ENCODE measurements around the gene TFF2.

The TFF2 gene

DNA sequence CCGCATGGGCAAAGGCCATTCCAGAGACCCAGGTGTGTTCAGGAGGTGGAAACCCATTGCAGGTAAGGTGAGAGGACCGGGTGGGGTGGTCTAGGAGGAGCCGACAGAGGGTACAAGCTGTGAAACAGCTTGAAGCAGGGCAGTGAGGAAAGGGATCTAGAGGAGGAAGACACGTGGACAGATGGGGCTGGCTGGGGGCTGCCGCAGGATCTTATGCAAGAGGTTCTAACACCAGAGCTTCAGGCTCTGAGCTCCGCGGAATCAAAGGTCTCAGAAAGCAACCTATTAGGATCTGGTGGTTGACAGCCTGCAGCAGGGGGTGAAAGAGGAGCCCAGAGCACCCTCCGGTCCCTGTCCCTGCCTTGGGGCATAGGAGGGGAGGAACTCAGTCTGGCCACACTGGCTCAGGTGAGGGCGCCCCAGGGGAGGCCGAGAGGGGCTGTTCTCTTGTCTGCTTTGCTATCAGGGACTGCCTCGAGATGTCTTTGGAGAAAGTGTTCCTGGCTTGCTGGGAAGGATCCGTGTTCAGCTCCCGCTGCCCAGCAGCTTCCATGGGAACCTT is 13.6 kb upstream of the TFF2 start:
- no peak for DNase-seq

DNA sequence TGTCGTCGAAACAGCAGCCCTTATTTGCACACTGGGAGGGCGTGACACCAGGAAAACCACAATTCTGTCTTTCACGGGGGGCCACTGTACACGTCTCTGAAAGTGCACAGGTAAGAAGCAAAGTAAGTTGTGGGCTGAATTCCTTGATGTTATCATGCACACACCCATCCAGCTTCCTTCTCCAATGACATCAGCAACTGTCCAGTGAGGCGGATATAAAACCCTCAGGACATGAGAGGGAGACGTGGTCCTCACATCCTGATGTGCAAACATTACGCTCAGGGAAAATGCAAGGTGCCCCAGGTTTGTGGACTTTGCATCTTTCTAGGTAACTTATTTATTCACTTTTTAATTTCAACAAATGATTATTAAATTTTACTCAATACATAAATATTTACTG is 12.5 kb upstream of the TFF2 start:
- no peak for DNase-seq

DNA sequence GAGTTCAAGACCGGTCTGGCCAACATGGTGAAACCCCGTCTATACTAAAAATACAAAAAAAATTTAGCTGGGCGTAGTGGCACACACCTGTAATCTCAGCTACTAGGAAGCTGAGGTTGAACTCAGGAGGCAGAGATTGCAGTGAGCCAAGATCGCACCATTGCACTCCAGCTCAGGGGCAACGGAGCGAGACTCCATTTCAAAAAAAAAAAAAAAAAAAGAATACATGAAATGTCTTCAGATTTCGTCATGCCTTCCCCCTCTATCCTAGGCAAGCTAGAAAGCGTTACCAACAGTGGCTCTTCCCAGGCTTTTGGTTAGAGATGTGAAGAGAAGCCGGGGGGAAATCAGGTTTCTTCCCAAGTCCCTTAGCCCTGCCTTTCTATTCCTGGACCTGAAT is 11.9 kb upstream of the TFF2 start:
- no peak for DNase-seq

DNA sequence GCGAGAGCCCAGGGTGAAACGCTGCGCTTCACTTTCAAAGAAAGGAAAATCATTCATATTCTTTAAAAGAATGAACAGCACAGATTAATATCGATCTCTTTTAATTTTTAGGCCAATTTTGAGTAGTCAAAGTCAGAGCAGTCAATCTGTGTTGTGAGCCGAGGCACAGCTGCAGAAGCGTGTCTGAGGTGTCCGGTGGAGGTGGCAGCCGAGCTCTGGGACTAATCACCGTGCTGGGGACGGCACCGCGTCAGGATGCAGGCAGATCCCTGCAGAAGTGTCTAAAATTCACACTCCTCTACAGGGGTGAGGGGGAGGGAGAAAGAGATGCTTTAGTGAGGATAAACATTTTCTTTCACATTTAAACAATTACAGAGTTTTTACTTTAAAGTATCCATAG is 11.4 kb upstream of the TFF2 start:
- DNase-seq: no peak

DNA sequence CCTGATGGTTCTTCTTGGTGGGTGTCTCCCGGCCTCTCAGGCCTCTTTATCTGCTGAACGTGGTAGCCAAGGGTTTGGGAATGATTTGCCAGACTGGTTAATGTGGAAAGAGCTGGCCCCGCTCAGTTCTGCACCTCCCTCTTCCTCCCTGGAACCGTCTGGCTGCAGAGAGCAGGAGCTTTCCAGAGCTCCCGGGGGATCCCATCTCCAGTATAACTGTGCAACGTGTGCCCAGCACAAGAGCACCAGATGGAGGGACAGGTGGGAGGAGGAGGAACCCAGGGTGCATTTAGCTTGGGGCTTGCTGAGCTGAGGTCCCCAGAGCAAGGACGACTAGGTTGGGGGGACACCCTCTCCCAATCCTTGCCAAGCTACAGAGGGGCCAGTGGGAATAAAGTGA is 10.5 kb upstream of the TFF2 start:
- no peak for DNase-seq

DNA sequence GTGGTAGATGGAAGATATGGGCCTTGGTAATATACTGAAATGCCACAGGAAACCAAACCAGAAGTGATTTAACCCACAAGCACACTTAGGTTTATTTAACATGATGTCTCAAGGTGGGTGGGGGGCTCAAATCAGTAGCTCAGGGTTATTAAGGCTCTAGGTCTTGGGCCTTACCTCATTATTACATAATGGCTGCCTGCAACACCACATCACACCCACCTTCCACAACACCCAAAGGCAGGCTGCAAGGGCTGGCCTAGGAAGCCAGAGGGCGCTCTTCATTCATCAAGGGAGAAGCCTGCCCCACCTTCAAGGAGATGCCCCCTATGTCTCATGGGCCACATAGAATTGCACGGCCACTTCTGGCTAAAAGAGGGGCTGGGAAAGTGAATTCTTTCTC is 9.5 kb upstream of the TFF2 start:
- peak; percentile 45 for DNase-seq

DNA sequence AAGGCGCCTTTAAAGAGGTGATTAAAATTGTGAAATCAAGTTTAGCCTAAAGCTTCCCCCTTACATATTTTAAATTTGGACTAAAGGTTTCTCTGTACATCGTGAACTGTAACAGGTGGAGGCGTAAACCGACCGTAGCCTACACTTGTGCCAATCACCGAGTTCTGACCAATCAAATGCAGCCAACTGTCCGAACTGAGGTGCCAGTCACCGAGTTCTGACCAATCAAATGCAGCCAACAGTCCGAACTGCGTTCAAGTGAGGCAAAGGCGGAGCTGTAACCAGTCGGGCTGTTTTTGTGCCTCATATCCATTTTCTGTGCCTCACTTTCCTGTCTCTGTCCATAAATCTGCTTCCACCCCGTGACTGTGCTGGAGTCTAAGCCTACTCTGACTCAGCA is 8.1 kb upstream of the TFF2 start:
- no peak for DNase-seq

DNA sequence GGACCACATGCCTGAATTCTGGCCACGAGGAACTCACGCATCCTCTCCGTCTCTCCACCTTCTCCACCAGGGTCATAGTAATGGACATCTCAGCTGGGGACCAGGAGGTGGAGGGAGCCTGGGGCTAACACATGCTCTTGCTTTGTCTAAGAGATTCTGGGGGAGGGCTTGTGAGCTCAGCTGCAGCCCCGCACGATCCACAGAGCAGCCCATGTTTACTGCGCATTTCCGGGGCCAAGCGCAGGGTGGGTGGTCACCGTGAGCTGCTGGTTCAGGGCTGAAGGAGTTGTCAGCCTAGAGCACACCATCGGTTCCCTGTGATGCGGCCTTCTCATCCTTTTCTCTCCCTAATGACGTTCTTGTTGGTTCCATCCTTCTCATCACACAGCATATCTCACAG is 7.5 kb upstream of the TFF2 start:
- DNase-seq: no peak

DNA sequence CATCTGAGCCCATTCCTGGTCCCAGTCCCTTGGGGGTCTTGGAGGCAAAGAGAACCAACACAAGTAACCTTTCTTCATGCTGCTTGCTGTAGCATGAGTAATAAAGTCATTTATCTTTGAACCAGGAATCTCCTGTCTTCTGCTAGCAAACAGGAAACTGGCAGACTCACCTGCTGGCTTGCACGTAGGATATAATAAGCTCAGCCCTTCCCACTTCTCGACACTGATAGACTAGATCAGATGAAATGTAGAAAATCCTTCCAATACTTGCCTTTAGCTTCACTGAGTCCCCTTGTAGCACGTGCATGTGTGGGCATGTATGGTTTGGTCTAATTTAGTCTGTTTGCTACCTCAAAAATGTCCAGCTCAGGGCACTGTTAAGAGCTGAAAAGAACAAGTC is 6.5 kb upstream of the TFF2 start:
- no peak for DNase-seq

DNA sequence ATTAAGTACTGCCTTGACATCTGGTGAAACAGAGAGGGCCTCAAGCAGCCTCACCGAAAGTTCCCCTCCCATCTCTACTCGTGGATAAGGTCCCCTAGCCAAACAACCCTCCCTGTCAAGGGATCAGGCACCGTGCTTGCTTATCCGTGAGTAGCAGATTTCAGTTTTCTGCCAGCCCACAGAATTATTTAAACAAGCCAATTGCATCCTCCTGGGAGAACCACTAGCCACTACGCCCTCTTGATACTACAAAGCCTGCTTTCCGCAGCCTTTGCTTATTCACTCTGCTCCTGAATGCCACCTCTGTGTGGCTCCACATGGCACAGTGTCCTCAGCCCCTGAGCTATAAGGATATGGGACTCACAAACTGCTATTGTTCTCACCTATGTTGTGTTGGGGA is 5.9 kb upstream of the TFF2 start:
- no peak for DNase-seq

DNA sequence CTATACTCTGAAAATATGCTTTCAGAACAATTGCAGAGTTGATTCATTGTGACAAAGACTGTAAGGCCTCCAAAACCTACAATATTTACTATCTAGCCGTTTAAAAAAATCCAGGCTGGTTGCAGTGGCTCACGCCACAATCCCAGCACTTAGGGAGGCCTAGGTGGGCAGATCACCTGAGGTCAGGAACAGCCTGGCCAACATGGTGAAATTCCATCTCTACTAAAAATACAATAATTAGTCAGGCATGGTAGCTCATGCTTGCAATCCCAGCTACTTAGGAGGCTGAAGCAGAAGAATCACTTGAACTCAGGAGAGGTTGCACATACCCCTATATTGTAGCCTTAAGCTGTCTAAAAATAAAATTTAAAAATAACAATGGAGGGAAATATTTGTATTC is 5.3 kb upstream of the TFF2 start:
- no peak for DNase-seq

DNA sequence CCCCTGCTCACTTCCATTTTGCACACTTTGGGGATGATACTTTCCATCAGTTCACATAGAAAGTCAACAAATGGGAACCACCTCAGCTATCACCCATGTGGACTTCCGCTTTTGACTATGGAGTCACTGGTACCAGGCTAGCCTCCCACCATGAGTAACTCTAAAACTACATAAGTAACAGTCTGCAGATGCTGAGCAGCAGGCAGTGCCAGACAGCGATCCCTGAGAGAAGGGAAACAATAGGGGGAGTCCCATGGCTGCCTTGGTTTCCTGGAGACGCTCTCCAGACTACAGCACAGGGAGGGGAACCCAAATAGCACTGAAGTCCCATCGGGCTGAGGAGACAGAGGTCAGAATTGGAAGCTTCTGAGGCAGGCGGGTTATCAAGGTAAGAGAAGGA is 2.8 kb upstream of the TFF2 start:
- DNase-seq: no peak

DNA sequence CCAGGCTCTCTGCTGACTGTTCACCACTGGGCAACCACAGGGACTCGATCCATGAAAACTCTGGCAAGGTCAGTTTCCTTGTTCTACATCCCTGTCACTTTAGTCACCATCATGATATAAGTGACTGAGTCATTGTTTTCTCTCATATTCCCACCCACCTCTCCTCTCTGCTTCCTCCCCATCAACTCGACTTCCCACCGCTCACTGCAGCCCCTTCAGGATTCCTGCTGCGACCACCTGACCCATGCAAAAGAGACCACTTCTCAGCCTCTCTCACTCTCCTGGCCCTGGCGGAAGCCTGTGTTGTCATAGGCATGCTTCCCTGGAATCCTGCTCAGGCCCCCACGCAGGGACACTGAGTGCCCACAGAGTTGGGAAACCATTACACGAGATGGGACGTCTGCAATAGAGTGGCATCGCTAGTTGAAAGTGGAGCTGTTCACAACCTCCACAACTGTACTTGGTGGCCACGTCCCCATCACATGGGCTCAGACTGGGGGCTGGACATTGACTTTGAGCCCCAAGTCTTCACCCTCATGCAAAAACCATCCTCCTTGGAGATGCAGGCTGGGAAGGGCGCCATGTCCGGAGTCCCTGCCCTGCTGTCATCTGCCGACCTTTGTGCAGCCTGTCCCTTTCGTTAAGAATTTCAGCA is 1.8 kb upstream of the TFF2 start:
- no peak for DNase-seq

DNA sequence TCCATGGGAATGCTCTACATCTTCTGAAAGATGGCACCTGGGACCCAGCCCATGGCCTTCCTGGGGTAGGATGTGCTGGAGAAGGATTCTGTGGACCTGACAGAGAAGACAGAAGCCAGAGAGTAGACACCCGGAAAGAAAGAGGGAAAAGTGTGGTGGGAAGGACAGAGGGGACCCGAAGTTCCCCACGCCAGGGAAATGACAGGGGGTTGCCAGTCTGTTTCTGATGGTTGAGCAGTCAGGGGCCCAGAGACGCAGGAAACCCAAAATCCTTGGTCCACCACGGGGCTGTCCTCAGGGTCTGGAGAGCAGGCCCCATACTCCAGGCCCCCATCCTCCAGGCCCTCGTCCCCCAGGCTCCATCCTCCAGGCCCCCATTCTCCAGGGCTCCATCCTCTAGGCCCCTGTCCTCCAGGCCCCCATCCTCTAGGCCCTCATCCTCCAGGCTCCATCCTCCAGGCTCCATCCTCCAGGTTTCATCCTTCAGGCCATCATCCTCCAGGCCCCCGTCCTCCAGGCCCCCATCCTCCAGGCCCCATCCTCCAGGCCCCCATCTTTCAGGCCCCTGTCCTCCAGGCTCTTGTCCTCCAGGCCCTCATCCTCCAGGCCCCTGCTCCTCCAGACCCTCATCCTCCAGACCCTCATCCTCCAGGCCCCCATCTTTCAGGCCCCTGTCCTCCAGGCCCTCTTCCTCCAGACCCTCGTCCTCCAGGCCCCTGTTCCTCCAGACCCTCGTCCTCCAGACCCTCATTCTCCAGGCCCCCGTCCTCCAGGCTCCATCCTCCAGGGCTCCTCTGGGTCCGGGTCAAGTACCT is 1.0 kb upstream of the TFF2 start:
- no peak for DNase-seq

DNA sequence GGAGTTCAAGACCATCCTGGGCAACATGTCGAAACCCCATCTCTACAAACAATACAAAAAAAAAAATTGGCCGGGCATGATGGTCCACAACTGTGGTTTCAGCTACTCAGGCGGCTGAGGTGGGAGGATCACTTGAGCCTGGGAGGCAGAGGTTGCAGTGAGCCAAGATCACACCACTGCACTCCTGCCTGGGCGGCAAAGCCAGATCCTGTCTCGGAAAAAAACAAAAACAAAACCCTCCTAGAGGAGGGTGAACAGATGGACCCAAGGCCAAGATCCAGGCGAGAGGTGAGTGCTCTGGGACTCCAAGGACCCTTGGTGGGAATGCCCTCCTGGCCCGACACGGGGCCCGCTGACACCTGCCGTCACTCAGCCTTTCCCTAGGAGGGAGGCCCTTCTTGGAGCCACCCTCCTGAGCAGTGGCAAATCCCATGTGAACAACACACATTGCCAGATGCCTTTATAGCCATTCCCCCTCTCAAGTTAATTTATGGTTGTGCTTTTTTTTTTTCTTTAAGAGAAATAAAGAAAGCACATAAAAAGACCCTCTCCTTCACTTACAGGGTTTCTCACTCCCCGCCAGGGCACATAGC is 380 bp downstream of the TFF2 start:
- DNase-seq: no peak

DNA sequence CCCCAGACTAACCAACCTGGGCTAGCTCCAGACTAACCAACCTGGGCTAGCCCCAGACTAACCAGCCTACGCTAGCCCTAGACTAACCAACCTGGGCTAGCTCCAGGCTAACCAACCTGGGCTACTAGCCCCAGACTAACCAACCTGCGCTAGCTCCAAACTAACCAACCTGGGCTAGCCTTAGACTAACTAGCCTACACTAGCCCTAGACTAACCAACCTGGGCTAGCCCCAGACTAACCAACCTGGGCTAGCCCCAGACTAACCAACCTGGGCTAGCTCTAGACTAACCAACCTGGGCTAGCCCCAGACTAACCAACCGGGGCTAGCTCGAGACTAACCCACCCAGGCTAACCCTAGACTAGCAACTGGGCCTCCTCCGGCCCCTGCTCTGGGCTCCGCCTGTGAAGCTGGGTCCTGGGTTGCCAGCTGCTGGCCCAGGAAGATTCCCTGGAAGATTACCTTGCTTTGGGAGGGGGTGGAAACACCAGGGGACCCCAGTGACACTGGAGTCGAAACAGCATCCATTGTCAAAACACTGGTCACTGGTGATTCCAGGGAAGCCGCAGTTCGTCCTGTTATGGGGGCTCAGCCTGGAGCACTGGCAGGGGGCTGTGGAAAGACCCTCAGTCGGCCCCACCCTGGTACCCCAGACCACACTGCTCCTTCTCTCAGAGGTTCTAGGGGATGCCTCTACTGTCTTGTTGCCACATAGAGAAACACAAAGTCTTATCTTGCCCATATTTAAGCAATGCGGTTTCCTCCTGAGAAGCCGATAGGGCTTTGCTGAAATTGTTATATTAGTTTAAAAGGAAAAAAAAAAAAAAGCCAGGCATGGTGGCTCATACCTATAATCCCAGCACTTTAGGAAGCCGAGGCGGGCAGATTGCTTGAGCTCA is 1.1 kb downstream of the TFF2 start:
- no peak for DNase-seq

DNA sequence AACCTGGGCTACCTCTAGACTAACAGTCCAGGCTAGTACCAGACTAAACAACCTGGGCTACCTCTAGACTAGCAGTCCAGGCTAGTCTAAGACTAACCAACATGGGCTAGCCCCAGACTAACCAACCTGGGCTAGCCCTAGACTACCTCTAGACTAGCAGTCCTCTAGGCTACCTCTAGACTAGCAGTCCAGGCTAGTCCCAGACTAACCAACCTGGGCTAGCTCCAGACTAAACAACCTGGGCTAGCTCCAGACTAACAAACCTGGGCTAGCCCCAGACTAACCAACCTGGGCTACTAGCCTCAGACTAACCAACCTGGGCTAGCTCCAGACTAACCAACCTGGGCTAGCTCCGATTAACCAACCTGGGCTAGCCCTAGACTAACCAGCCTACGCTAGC is 2.0 kb downstream of the TFF2 start:
- no peak for DNase-seq

DNA sequence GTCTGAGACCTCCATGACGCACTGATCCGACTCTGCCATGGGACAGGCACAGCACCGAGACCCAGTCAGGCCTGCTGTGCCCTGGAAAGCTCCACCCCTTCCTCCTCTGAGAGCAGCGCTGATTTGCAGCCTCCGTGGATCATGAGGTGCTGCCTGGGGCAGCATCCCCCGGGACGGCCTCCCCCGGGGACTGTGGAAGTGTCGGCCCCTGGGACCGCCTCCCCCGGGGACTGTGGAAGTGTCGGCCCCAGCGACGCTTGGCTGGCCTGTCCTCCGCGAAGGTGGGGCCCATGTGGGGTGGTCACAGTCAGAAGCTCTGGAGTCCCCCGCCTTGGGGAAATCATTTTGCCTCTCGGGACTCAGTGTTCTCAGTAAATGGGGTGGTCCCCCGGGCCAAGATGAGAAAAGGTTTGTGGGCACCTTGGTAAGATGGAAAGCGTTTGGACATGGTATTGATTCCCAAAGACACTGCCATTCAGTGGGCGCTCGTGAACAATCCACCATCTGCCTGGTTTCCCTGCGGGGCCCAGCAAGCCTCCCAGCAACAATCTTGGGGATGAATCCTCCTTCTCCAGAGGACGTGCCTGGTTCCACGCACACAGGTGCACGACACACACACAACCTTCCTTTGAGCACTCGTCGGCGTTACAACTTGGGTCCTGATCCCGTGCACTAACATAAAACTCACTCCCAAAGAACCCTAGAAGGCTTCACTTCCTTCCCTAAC is 3.0 kb downstream of the TFF2 start:
- peak; percentile 1 for DNase-seq

DNA sequence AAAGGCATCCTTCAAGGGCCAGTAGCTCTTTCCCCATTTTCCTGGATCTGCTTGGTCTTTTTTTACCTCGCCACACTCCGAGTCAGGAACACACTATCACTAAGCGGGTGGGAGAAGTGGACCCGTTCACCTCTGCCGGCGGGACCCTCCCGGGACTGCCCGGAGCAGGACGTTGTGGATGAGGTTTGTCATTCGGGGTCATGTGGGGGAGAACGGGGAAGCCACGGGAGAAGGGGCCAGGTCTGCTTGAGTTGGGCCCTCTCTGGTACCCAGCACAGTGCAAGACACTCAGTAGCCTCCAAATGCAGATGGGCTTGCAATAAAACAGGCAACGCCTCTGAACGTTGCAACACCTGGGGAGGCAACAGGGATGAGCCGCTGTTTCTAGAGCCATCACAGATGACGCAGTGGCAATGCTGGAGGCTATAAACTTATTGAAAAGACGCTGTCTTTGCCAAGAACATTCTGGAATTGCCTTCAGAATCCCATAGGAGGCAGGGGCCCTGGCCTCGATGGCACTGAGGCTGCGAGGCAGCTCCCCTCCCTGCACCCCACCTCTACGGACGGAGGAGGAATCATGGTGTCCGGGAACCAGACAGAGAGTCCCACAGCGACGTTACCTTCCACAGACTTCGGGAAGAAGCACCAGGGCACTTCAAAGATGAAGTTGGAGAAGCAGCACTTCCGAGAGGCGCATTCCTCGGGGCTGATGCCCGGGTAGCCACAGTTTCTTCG is 3.8 kb downstream of the TFF2 start:
- peak; percentile 0 for DNase-seq

DNA sequence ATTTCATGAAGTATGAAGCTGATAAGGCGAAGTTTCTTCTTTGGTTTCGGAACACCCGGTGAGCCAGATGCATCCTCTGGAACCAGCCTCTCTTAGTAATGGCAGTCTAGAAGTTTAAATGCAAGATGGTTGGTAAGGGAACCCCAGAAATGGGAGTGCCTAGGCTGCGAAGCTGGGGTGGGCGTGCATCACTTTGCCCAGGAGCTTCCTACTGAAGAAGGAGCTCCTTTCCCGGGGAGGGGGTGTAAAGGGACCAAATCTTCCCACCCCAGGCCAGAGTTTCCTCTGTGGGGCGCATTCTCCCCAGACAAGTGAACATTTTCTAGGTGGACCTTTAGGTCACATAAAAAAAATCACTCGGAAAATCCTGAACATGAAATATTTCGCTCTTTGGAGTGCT is 4.4 kb downstream of the TFF2 start:
- peak; percentile 0 for DNase-seq

DNA sequence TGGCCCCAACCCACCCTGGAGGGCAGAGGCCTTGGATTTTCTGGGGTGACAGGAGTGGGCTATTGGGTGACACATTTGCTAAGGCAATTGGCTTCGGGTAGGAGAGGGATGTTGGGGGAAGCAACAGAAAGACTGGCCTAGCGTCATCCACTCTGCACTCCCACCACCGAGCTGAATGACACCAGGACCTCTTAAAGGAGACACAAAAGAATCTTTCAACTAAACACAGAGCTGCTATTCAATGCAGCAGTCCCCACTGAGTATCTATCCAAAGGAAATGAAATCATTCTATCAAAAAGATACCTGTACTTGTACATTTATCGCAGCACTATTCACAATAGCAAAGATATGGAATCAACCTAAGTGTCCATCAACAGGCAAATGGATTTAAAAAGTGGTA is 6.2 kb downstream of the TFF2 start:
- no peak for DNase-seq
